Esophagus (tissue), 2 donors: ENCODE data around the gene CSRP1. TPM values are rescaled to one million over a fixed set of nuclear protein-coding genes. Genes with fewer than 3 reads are reported as not detected.
"Not testable (repeated sequence)": the region's sequence is repeated elsewhere in the genome, so short reads cannot be mapped to it uniquely, and the experiment has no call there.

ENCODE experiments used
- H3K27ac ChIP-seq, 2 donors: one replicate each; pipeline ENCODE4 v1.5.1; 2013; ENCODE audit warnings: low read depth in 2 of 2, mild to moderate bottlenecking in 2 of 2, inconsistent platforms in 1 of 2, low read length in 1 of 2, moderate library complexity in 1 of 2
- H3K27me3 ChIP-seq, 2 donors: one replicate each; pipeline ENCODE4 v1.6.1; 2013; ENCODE audit warnings: low read length in 2 of 2, control low read depth in 1 of 2, mild to moderate bottlenecking in 1 of 2; ENCODE audit not compliant: insufficient read depth in 2 of 2, control insufficient read depth in 1 of 2
- H3K36me3 ChIP-seq, 2 donors: one replicate each; pipeline ENCODE4 v1.6.1; 2013; ENCODE audit warnings: low read length in 1 of 2; ENCODE audit not compliant: control insufficient read depth in 2 of 2, insufficient read depth in 2 of 2
- H3K4me1 ChIP-seq, 2 donors: one replicate each; pipeline ENCODE4 v1.6.1; 2013; ENCODE audit warnings: low read length in 1 of 2; ENCODE audit not compliant: control insufficient read depth in 2 of 2, insufficient read depth in 2 of 2
- H3K4me3 ChIP-seq, 2 donors: one replicate each; pipeline ENCODE4 v1.5.1; 2013; ENCODE audit warnings: low read length in 2 of 2, mild to moderate bottlenecking in 2 of 2, low read depth in 1 of 2, moderate library complexity in 1 of 2
- H3K9me3 ChIP-seq, 2 donors: one replicate each; pipeline ENCODE4 v1.6.1; 2013; ENCODE audit warnings: mild to moderate bottlenecking in 2 of 2, low read depth in 1 of 2, low read length in 1 of 2, moderate library complexity in 1 of 2; ENCODE audit not compliant: control insufficient read depth in 2 of 2, insufficient read depth in 1 of 2
- WGBS, 2 donors: extraction: QIAGEN DNeasy Blood & Tissue Kit; methylation state at CpG; one replicate each; pipeline ENCODE4 v1.1.7; 2013; 5-methylcytosine and 5-hydroxymethylcytosine counted together
- polyA plus RNA-seq, 2 donors: library from polyadenylated mRNA; stranded (reverse); fragments of 200-250 nt; gene quantifications; one replicate each; pipeline ENCODE4 v1.2.3, GENCODE V29; 2013
- donor health status: healthy with polysubstance abuse.
- donor health status: Bipolar disorder and iron deficiency.

Gene CSRP1
- 100 to 1,000 TPM; 174 to 333 TPM for polyA plus RNA-seq

- H3K27me3 ChIP-seq: no peaks in the 10 kb centered on the region
- no peaks in the 10 kb centered on the region for H3K9me3 ChIP-seq
- H3K4me3 ChIP-seq: peak within 1 kb of the TSS; percentile 86 to 91
- peaks cover 9 to 18% of the 10 kb centered on the region in 2 donors for H3K4me1 ChIP-seq
- H3K27ac ChIP-seq: peak within 1 kb of the TSS; percentile 92 to 97
- H3K36me3 ChIP-seq: no peaks in the 10 kb centered on the region
- WGBS, 2 donors: 0 to 1% methylated on average over 51 to 71 of the region's 71 CpGs
Observed at GRCh38 chr1:201506557-201507359, at the start of gene CSRP1. Gene CSRP1, minus strand, starts transcription at chr1:201507123. Its CDS starts 10,820 bp downstream, at chr1:201496303.

DNA sequence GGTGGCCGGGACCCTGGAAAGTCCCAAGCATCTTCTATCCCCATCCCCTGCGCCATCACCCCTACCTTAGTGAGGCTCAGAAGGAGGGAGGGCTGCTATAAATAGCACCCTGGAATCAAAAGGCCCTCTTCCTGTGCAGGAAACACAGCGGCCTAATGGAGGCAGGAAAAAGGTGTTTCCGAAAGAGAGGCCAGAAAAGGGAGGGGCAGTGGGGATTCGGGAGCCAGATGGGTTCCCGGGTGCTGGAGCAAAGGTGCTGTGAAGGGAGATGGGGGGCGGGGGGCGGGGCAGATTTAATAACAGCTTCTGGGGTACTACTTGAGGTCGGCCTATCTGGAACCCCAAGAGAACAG, 48.6 kb upstream of the CSRP1 start:
- no peak overlapping the region for H3K4me3 ChIP-seq
- H3K27me3 ChIP-seq: no peaks in the 10 kb centered on the region
- H3K4me1 ChIP-seq: peaks cover 0 to 2% of the 10 kb centered on the region in 2 donors
- no peak overlapping the region for H3K27ac ChIP-seq
- WGBS, 2 donors: 75 to 76% methylated on average over 9 of the region's 9 CpGs
- H3K36me3 ChIP-seq: no peaks in the 10 kb centered on the region
- no peaks in the 10 kb centered on the region for H3K9me3 ChIP-seq

DNA sequence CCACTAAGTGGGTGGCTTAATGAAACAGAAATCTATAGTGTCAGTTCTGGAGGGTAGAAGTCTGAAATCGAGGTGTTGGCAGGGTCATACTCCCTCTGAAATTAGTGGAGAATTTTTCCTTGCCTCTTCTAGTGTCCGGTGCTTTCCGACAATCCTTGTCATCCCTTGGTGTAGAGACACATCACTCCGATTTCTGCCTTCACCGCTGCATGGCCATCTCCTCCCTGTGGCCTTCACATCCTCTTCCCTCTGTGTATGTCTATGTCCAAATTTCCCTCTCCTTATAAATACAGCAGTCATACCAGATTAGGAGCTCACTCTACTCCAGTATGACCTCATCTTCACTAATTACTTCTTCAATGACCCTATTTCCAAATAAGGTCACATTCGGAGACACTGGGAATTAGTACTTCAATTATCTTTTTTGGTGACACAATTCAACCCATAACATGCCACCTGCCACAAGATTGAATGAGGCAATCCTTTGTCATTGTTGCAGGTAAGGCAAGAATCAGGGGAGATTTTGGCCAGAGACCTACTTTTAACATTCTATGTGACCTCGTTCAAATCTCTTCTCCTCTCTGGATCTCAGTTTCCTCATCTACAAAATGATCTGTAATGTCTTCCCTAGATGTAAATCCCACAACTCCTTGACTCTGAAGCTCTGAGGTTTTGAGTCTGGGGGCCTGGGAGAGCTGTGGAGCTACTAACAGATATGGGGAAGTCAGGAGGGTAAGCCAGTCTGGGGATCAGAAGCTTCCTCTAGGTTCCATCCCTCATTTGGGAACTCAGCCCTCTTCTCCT, 48.1 kb upstream of the CSRP1 start:
- H3K9me3 ChIP-seq: no peaks in the 10 kb centered on the region
- no peaks in the 10 kb centered on the region for H3K36me3 ChIP-seq
- peaks cover 0 to 2% of the 10 kb centered on the region in 2 donors for H3K4me1 ChIP-seq
- H3K27me3 ChIP-seq: no peaks in the 10 kb centered on the region
- 81 to 88% methylated on average over 7 of the region's 7 CpGs for WGBS, 2 donors
- H3K27ac ChIP-seq: no peak overlapping the region
- no peak overlapping the region for H3K4me3 ChIP-seq

DNA sequence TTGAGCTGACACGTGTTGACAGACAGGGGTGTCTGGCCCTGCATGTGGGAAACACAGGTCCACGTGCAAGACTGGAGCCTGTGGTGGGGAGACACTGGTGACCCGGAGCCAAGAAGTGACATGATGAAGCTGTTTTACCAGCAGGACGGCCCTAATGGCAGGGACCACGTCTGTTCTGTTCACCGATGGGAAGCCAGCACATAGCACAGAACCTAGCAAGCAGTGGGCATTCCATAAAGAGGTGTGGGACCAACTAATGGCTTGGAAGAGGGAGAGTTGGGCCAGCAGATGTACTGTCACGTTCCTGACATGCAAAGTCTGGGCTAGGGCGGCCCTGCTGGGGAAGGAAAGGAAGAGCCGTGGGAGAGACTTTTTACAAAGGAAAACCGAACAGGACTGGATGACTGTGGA, 47.3 kb upstream of the CSRP1 start:
- peak overlapping the region in 1 of 2 donors; percentile 34 for H3K27ac ChIP-seq
- no peaks in the 10 kb centered on the region for H3K27me3 ChIP-seq
- no peaks in the 10 kb centered on the region for H3K9me3 ChIP-seq
- 64 to 68% methylated on average over 10 of the region's 10 CpGs for WGBS, 2 donors
- no peaks in the 10 kb centered on the region for H3K36me3 ChIP-seq
- H3K4me1 ChIP-seq: no peaks in the 10 kb centered on the region
- H3K4me3 ChIP-seq: no peak overlapping the region

DNA sequence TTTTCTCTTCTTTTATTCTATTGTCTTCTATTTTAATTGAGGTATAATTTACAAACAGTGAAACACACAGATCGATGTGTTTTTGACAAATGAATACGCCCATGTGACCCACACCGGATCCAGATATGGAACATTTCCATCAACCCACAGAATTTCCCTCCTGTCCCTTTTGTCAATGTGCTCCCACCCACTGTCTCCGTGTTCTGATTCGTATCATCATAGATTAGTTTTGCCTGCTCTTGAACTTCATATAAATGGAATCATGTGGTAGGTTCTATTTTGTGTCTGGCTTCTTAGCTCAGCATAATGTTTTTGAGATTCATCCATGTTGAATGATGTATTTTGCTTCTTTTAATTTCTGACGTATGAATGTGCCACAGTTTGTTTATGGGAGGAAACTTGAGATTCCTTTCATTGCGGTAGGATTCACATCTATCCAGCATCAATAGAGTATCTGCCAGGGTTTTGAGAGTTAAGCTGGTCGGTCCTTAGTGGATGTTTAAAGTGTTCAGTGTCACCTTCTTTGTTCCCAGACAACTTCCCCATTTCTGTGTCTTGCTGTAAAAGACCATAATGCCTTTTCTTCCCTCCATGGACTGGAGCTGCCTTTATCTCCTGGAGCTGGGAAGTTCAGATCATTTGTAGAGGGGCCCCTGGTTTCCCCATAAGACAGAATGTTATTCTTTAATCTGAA, 46.7 kb upstream of the CSRP1 start:
- no peaks in the 10 kb centered on the region for H3K27me3 ChIP-seq
- no peaks in the 10 kb centered on the region for H3K9me3 ChIP-seq
- no peaks in the 10 kb centered on the region for H3K4me1 ChIP-seq
- peak overlapping the region in 1 of 2 donors; percentile 34 for H3K27ac ChIP-seq
- no peaks in the 10 kb centered on the region for H3K36me3 ChIP-seq
- no peak overlapping the region for H3K4me3 ChIP-seq
- WGBS, 2 donors: 64 to 67% methylated on average over 8 of the region's 8 CpGs

- Histone ChIP-seq H3K36me3 (no peaks in the 10 kb centered on the region), H3K4me1 (no peaks in the 10 kb centered on the region), H3K27ac (peak overlapping the region in 1 of 2 donors; percentile 61), H3K9me3 (no peaks in the 10 kb centered on the region), H3K27me3 (no peaks in the 10 kb centered on the region), H3K4me3 (no peak overlapping the region)
- WGBS, 2 donors: 66 to 70% methylated on average over 5 of the region's 5 CpGs
Observed at GRCh38 chr1:201552941-201553351, 46.0 kb upstream of the CSRP1 start.

DNA sequence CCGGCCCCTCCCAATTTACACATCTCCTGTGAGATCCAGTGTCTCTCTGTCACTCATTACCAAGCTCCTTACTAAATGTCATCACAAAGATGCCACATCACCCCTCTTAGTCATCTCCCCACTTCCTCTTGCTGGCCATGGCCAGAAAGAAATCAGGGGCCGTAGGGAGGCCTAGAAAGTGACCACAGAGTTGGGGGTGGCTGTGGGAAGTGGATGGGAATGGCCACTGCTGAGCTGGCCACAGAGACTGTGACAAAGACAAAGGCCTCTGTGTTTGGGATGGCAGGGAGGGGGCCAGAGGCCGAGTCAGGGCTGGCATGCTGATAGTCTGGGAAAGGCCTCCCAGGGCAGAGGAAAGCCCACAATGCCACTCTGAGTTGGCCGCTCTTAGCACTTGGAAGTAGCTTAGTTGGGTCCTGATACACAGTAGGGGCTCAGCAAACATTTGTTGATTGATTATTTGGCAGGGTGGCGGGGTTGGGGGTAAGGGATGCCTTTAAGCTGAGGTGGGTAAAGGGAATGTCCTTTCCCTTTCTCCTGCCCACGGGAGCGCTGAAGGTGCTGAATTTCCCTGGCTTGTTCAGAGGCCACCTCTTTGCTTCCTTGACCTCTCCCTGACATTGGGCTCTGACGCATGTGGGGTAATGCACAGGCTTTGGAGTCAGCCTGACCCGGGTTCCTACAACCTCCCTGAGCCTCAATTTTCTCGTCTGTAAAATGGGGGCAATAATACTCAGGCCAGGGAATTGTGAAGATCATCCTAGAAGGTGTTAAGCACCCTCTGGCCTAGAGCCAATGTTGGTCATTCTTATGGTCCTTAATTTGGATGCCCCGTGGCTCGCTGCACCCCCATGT, 45.2 kb upstream of the CSRP1 start:
- Histone ChIP-seq H3K36me3 (no peaks in the 10 kb centered on the region), H3K9me3 (no peaks in the 10 kb centered on the region), H3K4me1 (no peaks in the 10 kb centered on the region), H3K27ac (no peak overlapping the region), H3K27me3 (no peaks in the 10 kb centered on the region), H3K4me3 (no peak overlapping the region)
- WGBS, 2 donors: 83 to 87% methylated on average over 12 of the region's 12 CpGs

DNA sequence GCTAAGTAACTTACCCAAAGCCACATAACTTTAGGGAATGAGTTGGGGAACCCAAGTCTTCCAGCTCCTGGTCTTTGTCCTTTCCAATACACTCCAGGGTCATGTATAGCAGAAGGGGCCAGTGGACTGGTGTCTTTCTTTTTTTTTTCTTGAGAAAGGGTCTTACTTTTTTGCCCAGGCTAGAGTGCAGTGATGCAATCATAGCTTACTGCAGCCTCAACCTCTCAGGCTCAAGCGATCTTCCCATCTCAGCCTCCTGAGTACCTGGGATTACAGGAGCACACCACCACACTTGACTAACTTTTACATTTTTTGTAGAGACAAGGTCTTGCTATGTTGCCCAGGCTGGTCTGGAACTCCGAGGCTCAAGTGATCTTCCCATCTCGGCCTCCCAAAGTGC, 44.2 kb upstream of the CSRP1 start:
- no peaks in the 10 kb centered on the region for H3K27me3 ChIP-seq
- no peaks in the 10 kb centered on the region for H3K4me1 ChIP-seq

DNA sequence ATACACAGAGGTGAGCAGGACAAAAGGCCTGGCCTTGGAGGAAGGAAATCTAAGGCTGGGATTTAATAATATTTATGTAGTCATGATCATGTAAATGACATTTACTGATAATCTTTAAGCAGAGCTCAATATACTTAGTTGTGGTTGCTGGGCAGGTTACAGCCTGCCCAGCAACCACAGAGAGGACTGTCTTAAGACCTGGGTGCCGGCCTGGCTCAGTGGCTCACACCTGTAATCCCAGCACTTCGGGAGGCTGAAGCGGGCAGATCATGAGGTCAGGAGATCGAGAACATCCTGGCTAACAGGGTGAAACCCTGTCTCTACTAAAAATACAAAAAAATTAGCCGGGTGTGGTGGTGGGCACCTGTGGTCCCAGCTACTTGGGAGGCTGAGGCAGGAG, 42.6 kb upstream of the CSRP1 start:
- not testable (repeated sequence) for H3K9me3 ChIP-seq, H3K36me3 ChIP-seq, H3K4me1 ChIP-seq, H3K4me3 ChIP-seq, H3K27ac ChIP-seq, H3K27me3 ChIP-seq
- WGBS, 2 donors: 73 to 83% methylated on average over 5 of the region's 5 CpGs

More for the DNA sequence above, 44.2 kb upstream of the CSRP1 start:
- H3K36me3 ChIP-seq: no peaks in the 10 kb centered on the region
- no peaks in the 10 kb centered on the region for H3K9me3 ChIP-seq
- no peak overlapping the region for H3K27ac ChIP-seq
- no peak overlapping the region for H3K4me3 ChIP-seq
- WGBS, 2 donors: 92 to 97% methylated on average over 3 of the region's 3 CpGs
